ENCODE measurements around the gene HIF1A. TPM values are rescaled to one million over a fixed set of nuclear protein-coding genes. Genes with fewer than 3 reads are reported as not detected.

Gene HIF1A
- total RNA-seq, 1 experiment from 2014 or later = 135 TPM

- Histone ChIP-seq H3K27me3 (replicated peaks; ENCODE audit: insufficient read depth, low read depth, low read length, poor library complexity) (no peaks in the 10 kb centered on the region), H3K27ac (ENCODE audit: low read depth, low read length, poor library complexity, severe bottlenecking) (no peak overlapping the region), H3K4me1 (ENCODE audit: insufficient read depth, low read length, poor library complexity, severe bottlenecking) (no peaks in the 10 kb centered on the region), H3K36me3 (ENCODE audit: insufficient read depth, low read length, poor library complexity, severe bottlenecking) (no peaks in the 10 kb centered on the region), H3K9me3 (ENCODE audit: low read depth, low read length, poor library complexity, severe bottlenecking) (no peaks in the 10 kb centered on the region), H3K4me3 (ENCODE audit: low read depth, low read length, poor library complexity, severe bottlenecking) (no peak overlapping the region)
- intact Hi-C loops (cut with micrococcal nuclease; ENCODE audit: unreplicated experiment) = no loop called here
- POLR2A ChIA-PET (ENCODE audit: low non-redundant PET) = no interaction called here
- DNase-seq (ENCODE audit: low spot score) = no peak
- CTCF ChIA-PET = no interaction called here
- no peak for TF ChIP-seq EZH2 (IDR thresholded peaks at IDR 0.05; ENCODE audit: borderline replicate concordance, low read depth, low read length, poor library complexity, severe bottlenecking)
- TF ChIP-seq, protein P1, sequence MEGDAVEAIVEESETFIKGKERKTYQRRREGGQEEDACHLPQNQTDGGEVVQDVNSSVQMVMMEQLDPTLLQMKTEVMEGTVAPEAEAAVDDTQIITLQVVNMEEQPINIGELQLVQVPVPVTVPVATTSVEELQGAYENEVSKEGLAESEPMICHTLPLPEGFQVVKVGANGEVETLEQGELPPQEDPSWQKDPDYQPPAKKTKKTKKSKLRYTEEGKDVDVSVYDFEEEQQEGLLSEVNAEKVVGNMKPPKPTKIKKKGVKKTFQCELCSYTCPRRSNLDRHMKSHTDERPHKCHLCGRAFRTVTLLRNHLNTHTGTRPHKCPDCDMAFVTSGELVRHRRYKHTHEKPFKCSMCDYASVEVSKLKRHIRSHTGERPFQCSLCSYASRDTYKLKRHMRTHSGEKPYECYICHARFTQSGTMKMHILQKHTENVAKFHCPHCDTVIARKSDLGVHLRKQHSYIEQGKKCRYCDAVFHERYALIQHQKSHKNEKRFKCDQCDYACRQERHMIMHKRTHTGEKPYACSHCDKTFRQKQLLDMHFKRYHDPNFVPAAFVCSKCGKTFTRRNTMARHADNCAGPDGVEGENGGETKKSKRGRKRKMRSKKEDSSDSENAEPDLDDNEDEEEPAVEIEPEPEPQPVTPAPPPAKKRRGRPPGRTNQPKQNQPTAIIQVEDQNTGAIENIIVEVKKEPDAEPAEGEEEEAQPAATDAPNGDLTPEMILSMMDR (conservative IDR thresholded peaks at IDR 0.05; ENCODE audit: low read depth, low read length) = no peak
- no TSS peak for BruUV-seq (replicated peaks)
Measured at GRCh38 chr14:61671082-61671481, 24.2 kb upstream of the HIF1A start.

- DNase-seq (ENCODE audit: low spot score) = no peak
- TF ChIP-seq, protein P1 (conservative IDR thresholded peaks at IDR 0.05; ENCODE audit: low read depth, low read length) = no peak
- TF ChIP-seq EZH2 (IDR thresholded peaks at IDR 0.05; ENCODE audit: borderline replicate concordance, low read depth, low read length, poor library complexity, severe bottlenecking) = no peak
- no TSS peak for BruUV-seq (replicated peaks)
- no peaks in the 10 kb centered on the region for H3K9me3 ChIP-seq (ENCODE audit: low read depth, low read length, poor library complexity, severe bottlenecking)
- H3K36me3 ChIP-seq (ENCODE audit: insufficient read depth, low read length, poor library complexity, severe bottlenecking) = no peaks in the 10 kb centered on the region
- H3K27me3 ChIP-seq (replicated peaks; ENCODE audit: insufficient read depth, low read depth, low read length, poor library complexity) = no peaks in the 10 kb centered on the region
- no peak overlapping the region for H3K27ac ChIP-seq (ENCODE audit: low read depth, low read length, poor library complexity, severe bottlenecking)
- intact Hi-C loops (cut with micrococcal nuclease; ENCODE audit: unreplicated experiment) = no loop called here
- ChIA-PET CTCF (no interaction called here), POLR2A (ENCODE audit: low non-redundant PET) (no interaction called here)
- H3K4me3 ChIP-seq (ENCODE audit: low read depth, low read length, poor library complexity, severe bottlenecking) = no peak overlapping the region
- H3K4me1 ChIP-seq (ENCODE audit: insufficient read depth, low read length, poor library complexity, severe bottlenecking) = no peaks in the 10 kb centered on the region
Measured at GRCh38 chr14:61672796-61673195, 22.5 kb upstream of the HIF1A start.

- Histone ChIP-seq H3K4me1 (ENCODE audit: insufficient read depth, low read length, poor library complexity, severe bottlenecking) (no peaks in the 10 kb centered on the region), H3K36me3 (ENCODE audit: insufficient read depth, low read length, poor library complexity, severe bottlenecking) (no peaks in the 10 kb centered on the region), H3K27ac (ENCODE audit: low read depth, low read length, poor library complexity, severe bottlenecking) (no peak overlapping the region), H3K4me3 (ENCODE audit: low read depth, low read length, poor library complexity, severe bottlenecking) (no peak overlapping the region), H3K9me3 (ENCODE audit: low read depth, low read length, poor library complexity, severe bottlenecking) (no peaks in the 10 kb centered on the region), H3K27me3 (replicated peaks; ENCODE audit: insufficient read depth, low read depth, low read length, poor library complexity) (no peaks in the 10 kb centered on the region)
- intact Hi-C loops (cut with micrococcal nuclease; ENCODE audit: unreplicated experiment) = no loop called here
- no peak for DNase-seq (ENCODE audit: low spot score)
- POLR2A ChIA-PET (ENCODE audit: low non-redundant PET) = no interaction called here
- CTCF ChIA-PET = no interaction called here
- TF ChIP-seq, protein P1 (conservative IDR thresholded peaks at IDR 0.05; ENCODE audit: low read depth, low read length) = no peak
- no peak for TF ChIP-seq EZH2 (IDR thresholded peaks at IDR 0.05; ENCODE audit: borderline replicate concordance, low read depth, low read length, poor library complexity, severe bottlenecking)
- no TSS peak for BruUV-seq (replicated peaks)
Measured at GRCh38 chr14:61673305-61673704, 22.0 kb upstream of the HIF1A start.

All from A673 (cell line).